CD14-positive monocyte (primary cell): Measurements from ENCODE around the gene MPL. TPM values are rescaled to one million over a fixed set of nuclear protein-coding genes. Genes with fewer than 3 reads are reported as not detected.

ENCODE experiments used
- DNase-seq, 3 donors: peaks; one replicate each; pipeline ENCODE4 v3.0.0-alpha.2; 2011 to 2022
- H2AFZ ChIP-seq: 2 replicates; pipeline ENCODE4 v1.6.0; 2012; ENCODE audit warnings: mild to moderate bottlenecking, low read depth, low read length, inconsistent platforms; ENCODE audit not compliant: insufficient read depth, poor library complexity, severe bottlenecking
- H3K27ac ChIP-seq, 2 donors: 1 replicate in 1 of 2; 2 replicates in 1 of 2; pipeline ENCODE4 v1.5.1; 2012 to 2013; ENCODE audit warnings: low read length in 2 of 2, control low read depth in 1 of 2, inconsistent platforms in 1 of 2, low read depth in 1 of 2, mild to moderate bottlenecking in 1 of 2
- H3K27me3 ChIP-seq, 2 donors: one replicate each; pipeline versions ENCODE4 v1.6.0 to v1.6.1; 2011 to 2013; ENCODE audit warnings: low read length in 2 of 2; ENCODE audit not compliant: control insufficient read depth in 2 of 2, insufficient read depth in 2 of 2
- H3K36me3 ChIP-seq, 2 donors: replicated peaks in 1 of 2; 1 replicate in 1 of 2; 2 replicates in 1 of 2; pipeline versions ENCODE4 v1.5.1 to v1.6.1; 2012 to 2013; ENCODE audit warnings: low read length in 2 of 2, control low read depth in 1 of 2, inconsistent platforms in 1 of 2, mild to moderate bottlenecking in 1 of 2; ENCODE audit not compliant: insufficient read depth in 2 of 2, control insufficient read depth in 1 of 2
- H3K4me1 ChIP-seq, 2 donors: 1 replicate in 1 of 2; 2 replicates in 1 of 2; pipeline versions ENCODE4 v1.5.1 to v1.6.1; 2012 to 2013; ENCODE audit warnings: low read length in 2 of 2, control low read depth in 1 of 2, inconsistent platforms in 1 of 2, mild to moderate bottlenecking in 1 of 2, moderate library complexity in 1 of 2; ENCODE audit not compliant: insufficient read depth in 2 of 2, control insufficient read depth in 1 of 2
- H3K4me2 ChIP-seq: replicated peaks from 2 replicates; pipeline ENCODE3; 2012; ENCODE audit warnings: low read length, moderate library complexity, mild to moderate bottlenecking; ENCODE audit not compliant: poor library complexity, severe bottlenecking; ENCODE audit errors: extremely low read depth
- H3K4me3 ChIP-seq, 3 experiments: fragments of 200-600 bp in 1 of 3; sonication (generic) in 1 of 3; replicated peaks in 1 of 3; 1 replicate in 2 of 3; 2 replicates in 1 of 3; pipeline ENCODE4 v1.5.1; 2011 to 2013; ENCODE audit warnings: low read length in 3 of 3, mild to moderate bottlenecking in 3 of 3, control low read depth in 2 of 3, low read depth in 2 of 3, inconsistent platforms in 1 of 3, moderate library complexity in 1 of 3
- H3K79me2 ChIP-seq: 2 replicates; pipeline ENCODE4 v1.6.0; 2012; ENCODE audit warnings: mild to moderate bottlenecking, control low read depth, inconsistent platforms, low read length, moderate library complexity; ENCODE audit not compliant: insufficient read depth
- H3K9ac ChIP-seq: 2 replicates; pipeline ENCODE4 v1.6.0; 2017; ENCODE audit warnings: low read length, mild to moderate bottlenecking; ENCODE audit not compliant: insufficient read depth, poor library complexity, severe bottlenecking
- H3K9me3 ChIP-seq, 2 donors: replicated peaks in 1 of 2; 1 replicate in 1 of 2; 2 replicates in 1 of 2; pipeline versions ENCODE4 v1.5.1 to v1.6.1; 2012 to 2013; ENCODE audit warnings: low read length in 2 of 2, control low read depth in 1 of 2; ENCODE audit not compliant: control insufficient read depth in 1 of 2, insufficient read depth in 1 of 2
- H4K20me1 ChIP-seq: 2 replicates; pipeline ENCODE4 v1.6.0; 2012; ENCODE audit warnings: mild to moderate bottlenecking, low read length, control low read depth, moderate library complexity; ENCODE audit not compliant: insufficient read depth
- H3K27ac Mint-ChIP-seq, 7 donors: one replicate each; pipeline ENCODE4 v1.8.0; 2020; ENCODE audit warnings: mild to moderate bottlenecking in 7 of 7, mixed read lengths in 7 of 7, moderate library complexity in 6 of 7, inconsistent platforms in 2 of 7
- H3K27me3 Mint-ChIP-seq, 3 donors: one replicate each; pipeline ENCODE4 v1.8.0; 2021 to 2022; ENCODE audit warnings: low read depth in 3 of 3, mild to moderate bottlenecking in 3 of 3, mixed read lengths in 3 of 3, moderate library complexity in 3 of 3, inconsistent platforms in 1 of 3
- H3K36me3 Mint-ChIP-seq, 2 donors: one replicate each; pipeline ENCODE4 v1.8.0; 2020; ENCODE audit warnings: mixed read lengths in 2 of 2, inconsistent platforms in 1 of 2, mild to moderate bottlenecking in 1 of 2
- H3K4me1 Mint-ChIP-seq: one replicate; pipeline ENCODE4 v1.8.0; 2020; ENCODE audit warnings: mild to moderate bottlenecking, mixed read lengths
- H3K4me3 Mint-ChIP-seq, 2 donors: one replicate each; pipeline ENCODE4 v1.8.0; 2020; ENCODE audit warnings: mild to moderate bottlenecking in 2 of 2, mixed read lengths in 2 of 2, moderate library complexity in 1 of 2
- H3K9me3 Mint-ChIP-seq, 7 donors: one replicate each; pipeline ENCODE4 v1.8.0; 2020 to 2022; ENCODE audit warnings: mixed read lengths in 7 of 7, mild to moderate bottlenecking in 6 of 7, moderate library complexity in 6 of 7, inconsistent platforms in 2 of 7
- WGBS: methylation state at CpG from one replicate; pipeline ENCODE4 v1.1.5; 2013; ENCODE audit warnings: missing lambda C conversion rate; ENCODE audit not compliant: insufficient coverage; 5-methylcytosine and 5-hydroxymethylcytosine counted together
- intact Hi-C, 2 donors: fragments of 100-400 bp; cut with micrococcal nuclease; formaldehyde crosslinking; loops; one replicate each; pipeline versions ENCODE4 v1.15.0 to v1.15.1; 2023
- polyA plus RNA-seq, 3 donors: library from polyadenylated mRNA; depleted of rRNA in 1 of 3; unstranded in 2 of 3; stranded (reverse) in 1 of 3; fragments of 300-500 nt in 2 of 3; fragments of >200 nt in 1 of 3; fragmentation: Illumina TruSeq in 2 of 3; gene quantifications; 1 replicate in 2 of 3; 2 replicates in 1 of 3; pipeline ENCODE4 v1.2.3, GENCODE V29; 2012 to 2021
- TF ChIP-seq, protein P1 (sequence below): fragments of 200-600 bp; IDR thresholded peaks from one replicate; pipeline ENCODE4 v1.8.0; 2022; ENCODE audit warnings: antibody characterized with exemption, mild to moderate bottlenecking

Gene MPL
- polyA plus RNA-seq, 3 donors = not detected

DNA sequence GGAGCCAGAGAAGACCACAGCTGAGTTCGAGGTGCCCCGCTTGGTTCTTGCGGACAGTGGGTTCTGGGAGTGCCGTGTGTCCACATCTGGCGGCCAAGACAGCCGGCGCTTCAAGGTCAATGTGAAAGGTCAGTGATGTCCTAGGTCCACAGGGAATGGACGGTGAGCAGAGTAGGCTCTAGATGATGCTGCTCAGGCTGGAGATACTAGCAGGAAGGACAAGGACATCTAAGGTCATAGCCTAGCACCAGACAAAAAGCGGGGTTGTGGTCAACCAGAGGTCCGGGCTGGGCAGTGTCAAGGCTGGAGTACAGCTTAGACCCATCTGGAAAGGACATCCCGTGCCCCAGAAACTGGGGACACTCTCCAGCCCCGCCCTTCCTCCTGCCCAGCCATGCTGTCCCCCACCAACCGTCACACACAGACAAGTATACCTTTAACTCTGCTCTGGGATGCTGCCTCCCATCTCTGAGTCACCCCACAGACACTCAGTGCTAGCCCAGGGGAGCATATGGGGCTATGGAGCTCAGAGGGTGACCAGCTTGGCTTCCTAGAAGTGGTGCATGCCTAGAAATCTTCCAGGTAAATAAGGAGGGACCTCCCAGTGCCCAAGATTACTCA, 28.1 kb upstream of the MPL start:
- H3K9ac ChIP-seq = no peak overlapping the region
- H3K9me3 Mint-ChIP-seq = peaks cover 0 to 2% (median 0%) of the 10 kb centered on the region in 7 donors
- no peak for DNase-seq
- H3K36me3 Mint-ChIP-seq = no peaks in the 10 kb centered on the region
- no peak overlapping the region for H3K27ac ChIP-seq
- H3K4me3 ChIP-seq = no peak overlapping the region
- H3K4me1 ChIP-seq = no peaks in the 10 kb centered on the region
- intact Hi-C loops = no loop called here
- H3K4me3 Mint-ChIP-seq = no peak overlapping the region
- no peaks in the 10 kb centered on the region for H4K20me1 ChIP-seq
- TF ChIP-seq, protein P1, sequence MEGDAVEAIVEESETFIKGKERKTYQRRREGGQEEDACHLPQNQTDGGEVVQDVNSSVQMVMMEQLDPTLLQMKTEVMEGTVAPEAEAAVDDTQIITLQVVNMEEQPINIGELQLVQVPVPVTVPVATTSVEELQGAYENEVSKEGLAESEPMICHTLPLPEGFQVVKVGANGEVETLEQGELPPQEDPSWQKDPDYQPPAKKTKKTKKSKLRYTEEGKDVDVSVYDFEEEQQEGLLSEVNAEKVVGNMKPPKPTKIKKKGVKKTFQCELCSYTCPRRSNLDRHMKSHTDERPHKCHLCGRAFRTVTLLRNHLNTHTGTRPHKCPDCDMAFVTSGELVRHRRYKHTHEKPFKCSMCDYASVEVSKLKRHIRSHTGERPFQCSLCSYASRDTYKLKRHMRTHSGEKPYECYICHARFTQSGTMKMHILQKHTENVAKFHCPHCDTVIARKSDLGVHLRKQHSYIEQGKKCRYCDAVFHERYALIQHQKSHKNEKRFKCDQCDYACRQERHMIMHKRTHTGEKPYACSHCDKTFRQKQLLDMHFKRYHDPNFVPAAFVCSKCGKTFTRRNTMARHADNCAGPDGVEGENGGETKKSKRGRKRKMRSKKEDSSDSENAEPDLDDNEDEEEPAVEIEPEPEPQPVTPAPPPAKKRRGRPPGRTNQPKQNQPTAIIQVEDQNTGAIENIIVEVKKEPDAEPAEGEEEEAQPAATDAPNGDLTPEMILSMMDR = no peak
- peaks cover 0 to 3% (median 2%) of the 10 kb centered on the region in 3 donors for H3K27me3 Mint-ChIP-seq
- WGBS = 97% methylated on average over 12 of the region's 13 CpGs
- H2AFZ ChIP-seq = no peak overlapping the region
- H3K27me3 ChIP-seq = no peaks in the 10 kb centered on the region
- H3K27ac Mint-ChIP-seq = no peak overlapping the region
- no peak overlapping the region for H3K4me2 ChIP-seq
- no peaks in the 10 kb centered on the region for H3K79me2 ChIP-seq
- H3K9me3 ChIP-seq = no peaks in the 10 kb centered on the region
- no peaks in the 10 kb centered on the region for H3K36me3 ChIP-seq
- no peaks in the 10 kb centered on the region for H3K4me1 Mint-ChIP-seq

DNA sequence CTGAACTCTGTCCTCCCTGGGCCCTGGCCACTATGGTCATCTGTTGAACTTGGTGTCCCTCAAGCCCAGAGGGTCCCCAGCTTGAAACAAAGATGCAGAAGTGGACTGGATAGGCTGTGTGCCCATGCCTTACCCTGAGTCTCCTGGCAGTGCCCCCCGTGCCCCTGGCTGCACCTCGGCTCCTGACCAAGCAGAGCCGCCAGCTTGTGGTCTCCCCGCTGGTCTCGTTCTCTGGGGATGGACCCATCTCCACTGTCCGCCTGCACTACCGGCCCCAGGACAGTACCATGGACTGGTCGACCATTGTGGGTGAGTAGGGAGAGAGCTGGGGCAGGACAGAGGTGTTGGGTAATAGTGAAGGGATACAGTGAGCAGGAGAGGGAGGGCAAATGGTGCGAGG, 26.1 kb upstream of the MPL start:
- intact Hi-C loops = no loop called here

More for the DNA sequence above, 26.1 kb upstream of the MPL start:
- Histone ChIP-seq H3K9ac (no peak overlapping the region), H4K20me1 (no peaks in the 10 kb centered on the region), H3K4me1 (peaks cover 0 to 2% of the 10 kb centered on the region in 2 donors), H3K79me2 (no peaks in the 10 kb centered on the region), H3K4me2 (no peak overlapping the region), H3K27me3 (no peaks in the 10 kb centered on the region), H3K36me3 (no peaks in the 10 kb centered on the region), H3K27ac (no peak overlapping the region), H3K9me3 (no peaks in the 10 kb centered on the region), H2AFZ (no peak overlapping the region), H3K4me3 (no peak overlapping the region)
- 86% methylated on average over 9 of the region's 9 CpGs for WGBS
- Mint-ChIP-seq H3K9me3 (peaks cover 0 to 2% (median 0%) of the 10 kb centered on the region in 7 donors), H3K36me3 (no peaks in the 10 kb centered on the region), H3K4me3 (no peak overlapping the region), H3K27me3 (peaks cover 0 to 2% (median 2%) of the 10 kb centered on the region in 3 donors), H3K4me1 (peaks cover 7% of the 10 kb centered on the region), H3K27ac (no peak overlapping the region)
- no peak for DNase-seq
- TF ChIP-seq, protein P1 = no peak
